Esophagus squamous epithelium (tissue), 4 donors: ENCODE data around the gene ADAP1.

Source experiments
- CTCF ChIP-seq, 6 experiments: fragments of 450-650 bp in 4 of 6; fragments of 200-600 bp in 2 of 6; sonication (generic) in 2 of 6; IDR thresholded peaks; one replicate each; pipeline ENCODE4 v1.5.1; 2016 to 2019; ENCODE audit warnings: antibody characterized with exemption in 6 of 6, mild to moderate bottlenecking in 4 of 6, moderate library complexity in 4 of 6
- POLR2A ChIP-seq, 4 donors: fragments of 450-650 bp; IDR thresholded peaks; one replicate each; pipeline ENCODE4 v1.6.1; 2017; ENCODE audit warnings: antibody characterized with exemption in 4 of 4, mild to moderate bottlenecking in 4 of 4, moderate library complexity in 3 of 4

DNA sequence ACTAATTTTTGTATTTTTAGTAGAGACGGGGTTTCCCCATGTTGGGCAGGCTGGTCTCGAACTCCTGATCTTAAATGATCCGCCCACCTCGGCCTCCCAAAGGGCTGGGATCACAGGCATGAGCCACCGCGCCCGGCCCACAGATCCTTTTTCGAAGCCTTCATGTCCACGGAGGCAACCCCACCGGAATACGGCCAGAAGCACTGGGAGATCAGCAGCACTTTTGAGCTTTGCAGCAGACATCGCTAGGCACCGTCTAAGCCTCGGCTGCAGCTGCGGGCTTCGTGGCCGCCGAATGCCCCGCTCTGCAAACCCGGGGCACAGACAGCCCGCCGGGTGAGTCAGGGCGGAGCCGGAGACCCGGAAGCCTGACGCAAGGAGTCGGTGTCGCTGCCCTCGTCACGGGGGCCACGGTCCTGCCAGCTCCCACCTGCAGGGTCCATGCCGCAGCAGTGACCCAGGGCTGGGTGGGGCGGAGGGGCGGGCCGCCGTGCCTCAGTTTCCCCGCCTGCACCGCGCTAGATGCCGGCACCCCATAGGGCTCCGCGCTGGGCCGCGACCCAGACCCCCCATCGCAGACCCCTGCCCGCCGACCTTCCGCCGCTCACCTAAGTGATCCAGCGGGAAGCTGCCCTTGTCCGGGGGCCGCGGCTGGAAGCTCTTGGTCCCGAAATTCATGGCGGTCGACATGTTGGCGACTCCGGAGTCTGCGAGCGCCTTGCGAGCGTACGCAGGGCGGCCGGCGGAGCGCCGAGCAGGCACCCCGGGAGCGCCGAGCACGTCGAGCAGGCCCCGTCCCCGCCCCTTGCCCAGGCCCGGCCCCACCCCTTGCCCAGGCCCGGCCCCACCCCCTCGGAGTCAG is 20.6 kb upstream of the ADAP1 start, which contains the start of gene COX19:
- peak in 2 of 6 experiments; percentile 4 to 6 for TF ChIP-seq CTCF (IDR thresholded peaks at IDR 0.05)
- peak in 2 of 4 donors; percentile 65 to 82 for TF ChIP-seq POLR2A (IDR thresholded peaks at IDR 0.05)
